Immature natural killer cell (primary cell): ENCODE data around the gene KRTAP4-2. TPM values are rescaled to one million over a fixed set of nuclear protein-coding genes. Genes with fewer than 3 reads are reported as not detected.
"Not testable (repeated sequence)": the region's sequence is repeated elsewhere in the genome, so short reads cannot be mapped to it uniquely, and the experiment has no call there.

Source experiments
- DNase-seq, 3 donors: peaks; one replicate each; pipeline ENCODE4 v3.0.0; 2022; ENCODE audit warnings: mixed read lengths in 1 of 3
- H3K27ac Mint-ChIP-seq, 6 donors: one replicate each; pipeline ENCODE4 v1.8.0; 2020; ENCODE audit warnings: mixed read lengths in 6 of 6, mild to moderate bottlenecking in 5 of 6, inconsistent platforms in 4 of 6, moderate library complexity in 3 of 6
- H3K27me3 Mint-ChIP-seq, 3 donors: one replicate each; pipeline ENCODE4 v1.8.0; 2020 to 2021; ENCODE audit warnings: low read depth in 3 of 3, mild to moderate bottlenecking in 3 of 3, mixed read lengths in 3 of 3, moderate library complexity in 3 of 3, inconsistent platforms in 1 of 3
- H3K36me3 Mint-ChIP-seq, 3 donors: one replicate each; pipeline ENCODE4 v1.8.0; 2020; ENCODE audit warnings: mixed read lengths in 3 of 3, inconsistent platforms in 2 of 3, mild to moderate bottlenecking in 2 of 3
- H3K4me1 Mint-ChIP-seq, 2 donors: one replicate each; pipeline ENCODE4 v1.8.0; 2020; ENCODE audit warnings: inconsistent platforms in 2 of 2, mild to moderate bottlenecking in 2 of 2, mixed read lengths in 2 of 2, moderate library complexity in 1 of 2
- H3K4me3 Mint-ChIP-seq, 5 donors: one replicate each; pipeline ENCODE4 v1.8.0; 2020; ENCODE audit warnings: mild to moderate bottlenecking in 5 of 5, mixed read lengths in 5 of 5, inconsistent platforms in 3 of 5, moderate library complexity in 3 of 5
- H3K9me3 Mint-ChIP-seq, 6 donors: one replicate each; pipeline ENCODE4 v1.8.0; 2020; ENCODE audit warnings: mild to moderate bottlenecking in 6 of 6, mixed read lengths in 6 of 6, inconsistent platforms in 4 of 6, moderate library complexity in 3 of 6
- polyA plus RNA-seq, 3 donors: library from polyadenylated mRNA; unstranded; fragments of 300-500 nt; fragmentation: Illumina TruSeq; gene quantifications; one replicate each; pipeline ENCODE4 v1.2.3, GENCODE V29; 2021

Gene KRTAP4-2
- polyA plus RNA-seq, result not detected

- no peak for DNase-seq
- no peaks in the 10 kb centered on the region for H3K36me3 Mint-ChIP-seq
- H3K4me1 Mint-ChIP-seq, result no peaks in the 10 kb centered on the region
- H3K27ac Mint-ChIP-seq, result no peak within 1 kb of the TSS
- H3K9me3 Mint-ChIP-seq, result no peaks in the 10 kb centered on the region
- no peak within 1 kb of the TSS for H3K4me3 Mint-ChIP-seq
- peaks cover 2 to 7% (median 2%) of the 10 kb centered on the region in 3 donors for H3K27me3 Mint-ChIP-seq
These were observed at the start of gene KRTAP4-2 for GRCh38 chr17:41177727-41178271. TSS of gene KRTAP4-2 (minus strand) at chr17:41178221. CDS start at chr17:41178164, 57 bp downstream.

DNA sequence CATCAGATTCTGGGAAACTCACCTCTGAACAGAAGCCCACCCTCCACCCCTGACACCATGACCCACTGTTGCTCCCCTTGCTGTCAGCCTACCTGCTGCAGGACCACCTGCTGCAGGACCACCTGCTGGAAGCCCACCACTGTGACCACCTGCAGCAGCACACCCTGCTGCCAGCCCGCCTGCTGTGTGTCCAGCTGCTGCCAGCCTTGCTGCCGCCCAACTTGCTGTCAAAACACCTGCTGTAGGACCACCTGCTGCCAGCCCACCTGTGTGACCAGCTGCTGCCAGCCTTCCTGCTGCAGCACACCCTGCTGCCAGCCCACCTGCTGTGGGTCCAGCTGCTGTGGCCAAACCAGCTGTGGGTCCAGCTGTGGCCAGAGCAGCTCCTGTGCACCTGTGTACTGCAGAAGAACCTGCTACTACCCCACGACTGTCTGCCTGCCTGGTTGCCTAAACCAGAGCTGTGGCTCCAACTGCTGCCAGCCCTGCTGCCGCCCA lies 48.6 kb upstream of the KRTAP4-2 start, which contains the start of gene KRTAP9-2:
Gene KRTAP9-2, plus strand, starts transcription at position 51 of the 498 bp plus-strand sequence. Its CDS starts 7 bp downstream, at position 58.
- H3K27me3 Mint-ChIP-seq, result not testable (repeated sequence)

DNA sequence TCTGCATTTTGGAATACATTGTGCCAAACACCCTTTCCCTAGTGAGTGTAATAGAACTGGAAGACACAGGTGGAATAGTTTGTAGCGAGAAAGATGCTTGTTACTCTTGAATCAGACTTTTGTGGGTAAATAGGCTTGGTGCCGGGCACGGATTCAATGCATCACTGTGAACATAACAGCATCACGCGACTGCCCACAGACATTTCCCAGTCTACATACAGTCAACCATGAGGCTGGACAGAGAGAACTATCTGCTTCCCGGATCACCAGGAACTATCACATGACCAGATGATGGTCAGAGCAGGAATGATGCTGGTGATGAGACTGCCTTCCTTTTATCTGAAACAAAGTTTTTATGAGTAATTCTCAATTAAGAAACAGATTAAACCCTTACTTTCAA lies 48.0 kb upstream of the KRTAP4-2 start:
- no peaks in the 10 kb centered on the region for H3K4me1 Mint-ChIP-seq
- H3K27ac Mint-ChIP-seq, result no peak overlapping the region
- H3K9me3 Mint-ChIP-seq, result peaks cover 0 to 4% (median 0%) of the 10 kb centered on the region in 6 donors
- no peak for DNase-seq
- no peaks in the 10 kb centered on the region for H3K36me3 Mint-ChIP-seq
- H3K27me3 Mint-ChIP-seq, result peaks cover 2 to 5% (median 3%) of the 10 kb centered on the region in 3 donors
- no peak overlapping the region for H3K4me3 Mint-ChIP-seq

More for the DNA sequence above, 48.6 kb upstream of the KRTAP4-2 start, which contains the start of gene KRTAP9-2:
- H3K9me3 Mint-ChIP-seq, H3K27ac Mint-ChIP-seq, H3K4me3 Mint-ChIP-seq, H3K4me1 Mint-ChIP-seq, H3K36me3 Mint-ChIP-seq, DNase-seq: not testable (repeated sequence)

DNA sequence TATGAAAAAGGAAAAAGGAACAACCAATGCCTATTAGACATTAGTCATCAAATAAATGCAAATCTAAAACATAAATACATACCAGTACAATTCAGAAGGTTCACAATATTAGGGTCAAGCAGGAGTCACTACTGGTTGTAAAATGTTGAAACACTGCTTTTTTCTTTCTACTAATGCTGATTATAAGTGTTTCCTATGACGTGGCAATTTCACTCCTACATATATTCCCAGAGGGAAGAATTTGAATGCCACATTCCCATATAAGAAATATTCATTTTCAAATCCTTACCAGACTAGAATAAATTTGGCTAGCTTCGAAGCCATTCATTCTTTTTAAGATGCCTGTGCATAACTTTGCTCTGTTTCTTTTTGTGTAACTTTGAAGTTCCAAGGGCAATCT lies 45.8 kb upstream of the KRTAP4-2 start:
- no peaks in the 10 kb centered on the region for H3K4me1 Mint-ChIP-seq
- H3K27ac Mint-ChIP-seq, result no peak overlapping the region
- H3K36me3 Mint-ChIP-seq, result no peaks in the 10 kb centered on the region
- H3K4me3 Mint-ChIP-seq, result no peak overlapping the region
- H3K27me3 Mint-ChIP-seq, result peaks cover 6 to 11% (median 8%) of the 10 kb centered on the region in 3 donors
- DNase-seq, result no peak
- peaks cover 0 to 8% (median 0%) of the 10 kb centered on the region in 6 donors for H3K9me3 Mint-ChIP-seq

GRCh38 chr17:41215681-41216080 lies 37.7 kb upstream of the KRTAP4-2 start:
- Mint-ChIP-seq H3K27ac (no peak overlapping the region), H3K27me3 (peaks cover 4 to 36% (median 10%) of the 10 kb centered on the region in 3 donors)

GRCh38 chr17:41212524-41213169 lies 34.6 kb upstream of the KRTAP4-2 start:
- Mint-ChIP-seq H3K4me3 (no peak overlapping the region), H3K9me3 (peaks cover 0 to 2% (median 0%) of the 10 kb centered on the region in 6 donors), H3K27me3 (peaks cover 10 to 37% (median 11%) of the 10 kb centered on the region in 3 donors), H3K36me3 (no peaks in the 10 kb centered on the region), H3K4me1 (no peaks in the 10 kb centered on the region), H3K27ac (no peak overlapping the region)
- DNase-seq, result no peak

More at GRCh38 chr17:41215681-41216080, 37.7 kb upstream of the KRTAP4-2 start:
- DNase-seq, result no peak
- no peaks in the 10 kb centered on the region for H3K36me3 Mint-ChIP-seq
- no peaks in the 10 kb centered on the region for H3K4me1 Mint-ChIP-seq
- no peak overlapping the region for H3K4me3 Mint-ChIP-seq
- H3K9me3 Mint-ChIP-seq, result peaks cover 0 to 4% (median 0%) of the 10 kb centered on the region in 6 donors

DNA sequence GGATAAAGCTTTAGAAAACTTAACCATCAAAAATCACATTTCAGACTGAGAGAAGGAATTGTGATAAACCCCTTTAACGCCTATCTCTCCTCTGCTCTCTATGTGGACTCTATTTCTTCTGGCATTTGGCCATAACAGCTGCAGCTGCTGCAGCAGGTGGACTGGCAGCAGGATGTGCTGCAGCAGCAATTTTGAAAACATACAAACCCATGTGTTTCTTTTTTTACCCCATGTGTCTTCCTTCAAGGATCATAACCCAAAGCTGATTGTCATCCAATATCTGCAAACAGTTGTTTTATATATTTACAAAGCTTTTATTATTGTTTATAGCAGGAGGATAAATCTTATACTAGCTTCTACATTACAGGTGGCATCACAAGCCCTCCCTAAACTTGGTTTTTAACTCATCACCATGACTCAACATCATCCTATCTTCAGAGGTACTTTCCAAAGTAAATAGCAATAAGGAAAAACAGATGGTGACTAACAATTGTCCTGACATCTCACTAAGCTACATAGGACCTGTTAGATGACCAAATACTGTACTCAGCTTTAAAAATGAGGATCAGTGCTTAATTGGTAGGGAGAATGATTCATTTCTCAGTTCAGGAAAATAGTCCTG lies 33.9 kb upstream of the KRTAP4-2 start:
- Mint-ChIP-seq H3K4me3 (no peak overlapping the region), H3K36me3 (no peaks in the 10 kb centered on the region), H3K27ac (no peak overlapping the region), H3K27me3 (peaks cover 7 to 31% (median 11%) of the 10 kb centered on the region in 3 donors), H3K9me3 (peaks cover 0 to 2% (median 0%) of the 10 kb centered on the region in 6 donors), H3K4me1 (no peaks in the 10 kb centered on the region)
- no peak for DNase-seq

DNA sequence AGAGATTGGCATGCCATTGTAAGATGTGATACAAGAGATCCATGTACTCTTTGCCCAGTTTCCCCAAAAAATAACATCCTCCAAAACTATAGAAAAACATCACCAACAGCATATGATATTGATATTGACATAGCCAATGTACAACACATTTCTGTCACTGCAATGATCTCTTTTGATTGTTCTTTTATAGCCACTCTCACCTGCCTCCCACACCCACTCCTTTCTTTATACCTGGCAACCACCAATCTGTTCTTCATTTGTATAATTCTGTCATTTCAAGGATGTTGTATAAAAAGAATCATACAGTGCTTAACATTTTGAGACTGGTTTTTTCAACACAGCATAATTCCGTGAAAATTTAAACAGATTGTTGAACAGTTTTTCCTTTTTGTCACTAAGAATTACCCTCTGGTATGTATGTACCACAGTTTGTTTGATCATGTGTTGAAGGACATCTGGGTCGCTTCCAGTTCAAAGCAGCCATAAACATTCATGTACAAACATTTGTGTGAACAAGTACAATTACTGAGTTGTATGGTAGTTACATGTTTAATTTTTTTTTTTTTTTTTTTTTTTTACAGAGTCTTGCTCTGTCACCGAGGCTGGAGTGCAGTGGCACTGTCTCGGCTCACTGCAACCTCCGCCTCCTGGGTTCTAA lies 21.5 kb upstream of the KRTAP4-2 start:
- H3K27ac Mint-ChIP-seq, result no peak overlapping the region
- H3K27me3 Mint-ChIP-seq, result peaks cover 0 to 8% (median 3%) of the 10 kb centered on the region in 3 donors

DNA sequence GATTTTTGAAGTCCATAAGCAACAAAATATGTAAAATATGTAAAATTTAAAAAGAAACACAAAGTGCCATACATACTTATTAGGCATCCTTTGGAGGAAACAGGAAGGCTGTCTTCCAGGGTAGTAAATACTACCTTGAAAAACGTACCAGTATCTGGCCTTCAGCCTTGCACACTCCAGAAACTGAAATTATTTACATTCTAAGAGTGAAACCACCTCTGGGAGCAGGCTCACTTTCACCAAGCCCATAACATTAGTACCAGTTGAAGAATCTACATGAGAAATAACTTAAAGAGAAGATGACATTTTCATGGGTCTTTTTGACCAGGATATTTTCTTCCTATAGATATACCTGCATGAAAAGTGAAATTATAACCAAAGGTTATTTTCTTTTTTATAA lies 18.0 kb upstream of the KRTAP4-2 start:
- Mint-ChIP-seq H3K9me3 (peaks cover 0 to 6% (median 0%) of the 10 kb centered on the region in 6 donors), H3K4me3 (no peak overlapping the region), H3K27me3 (peaks cover 0 to 16% (median 5%) of the 10 kb centered on the region in 3 donors), H3K4me1 (no peaks in the 10 kb centered on the region), H3K27ac (no peak overlapping the region), H3K36me3 (no peaks in the 10 kb centered on the region)
- DNase-seq, result no peak

More for the DNA sequence above, 21.5 kb upstream of the KRTAP4-2 start:
- Mint-ChIP-seq H3K36me3 (no peaks in the 10 kb centered on the region), H3K9me3 (peaks cover 0 to 6% (median 0%) of the 10 kb centered on the region in 6 donors), H3K4me1 (no peaks in the 10 kb centered on the region), H3K4me3 (no peak overlapping the region)
- no peak for DNase-seq

GRCh38 chr17:41190328-41190727 lies 12.3 kb upstream of the KRTAP4-2 start:
- Mint-ChIP-seq H3K4me1 (no peaks in the 10 kb centered on the region), H3K36me3 (no peaks in the 10 kb centered on the region), H3K27ac (no peak overlapping the region), H3K9me3 (peaks cover 0 to 4% (median 0%) of the 10 kb centered on the region in 6 donors), H3K4me3 (no peak overlapping the region), H3K27me3 (peaks cover 5 to 20% (median 6%) of the 10 kb centered on the region in 3 donors)
- DNase-seq, result no peak

DNA sequence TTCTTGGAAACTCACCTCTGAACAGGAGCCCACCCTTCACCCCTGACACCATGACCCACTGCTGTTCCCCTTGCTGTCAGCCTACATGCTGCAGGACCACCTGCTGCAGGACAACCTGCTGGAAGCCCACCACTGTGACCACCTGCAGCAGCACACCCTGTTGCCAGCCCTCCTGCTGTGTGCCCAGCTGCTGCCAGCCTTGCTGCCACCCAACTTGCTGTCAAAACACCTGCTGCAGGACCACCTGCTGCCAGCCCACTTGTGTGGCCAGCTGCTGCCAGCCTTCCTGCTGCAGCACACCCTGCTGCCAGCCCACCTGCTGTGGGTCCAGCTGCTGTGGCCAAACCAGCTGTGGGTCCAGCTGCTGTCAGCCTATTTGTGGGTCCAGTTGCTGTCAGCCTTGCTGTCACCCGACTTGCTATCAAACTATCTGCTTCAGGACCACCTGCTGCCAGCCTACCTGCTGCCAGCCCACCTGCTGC lies 11.9 kb upstream of the KRTAP4-2 start, which contains the start of gene KRTAP9-1:
Gene KRTAP9-1, plus strand, starts transcription at position 51 of the 482 bp plus-strand sequence. Its CDS starts 0 bp downstream, at position 51.
- peaks cover 5 to 22% (median 6%) of the 10 kb centered on the region in 3 donors for H3K27me3 Mint-ChIP-seq
- not testable (repeated sequence) for DNase-seq, H3K9me3 Mint-ChIP-seq, H3K4me3 Mint-ChIP-seq, H3K27ac Mint-ChIP-seq, H3K36me3 Mint-ChIP-seq, H3K4me1 Mint-ChIP-seq

DNA sequence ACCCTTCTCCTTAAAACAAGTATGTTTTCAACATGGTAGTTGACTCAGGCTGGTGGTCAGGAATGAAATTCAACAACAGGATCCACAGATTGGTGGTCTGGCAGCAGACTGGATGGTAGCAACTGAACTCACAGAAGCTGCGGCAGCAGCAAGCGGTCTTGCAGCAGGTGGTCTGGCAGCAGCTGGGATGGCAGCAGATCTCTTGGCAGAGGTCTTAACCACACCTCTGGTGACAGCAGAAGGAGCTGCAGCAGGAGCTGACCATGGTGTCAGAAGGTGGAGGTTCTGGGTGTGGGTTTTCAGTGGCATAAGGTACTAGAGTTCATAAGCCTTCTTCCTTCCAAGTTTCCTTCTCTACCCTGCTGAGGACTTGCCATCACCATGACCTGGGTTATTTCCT lies 8.9 kb upstream of the KRTAP4-2 start:
- H3K27ac Mint-ChIP-seq, result no peak overlapping the region
- H3K4me3 Mint-ChIP-seq, result no peak overlapping the region
- H3K4me1 Mint-ChIP-seq, result no peaks in the 10 kb centered on the region
- peaks cover 0 to 3% (median 0%) of the 10 kb centered on the region in 6 donors for H3K9me3 Mint-ChIP-seq
- peaks cover 8 to 22% (median 9%) of the 10 kb centered on the region in 3 donors for H3K27me3 Mint-ChIP-seq
- H3K36me3 Mint-ChIP-seq, result no peaks in the 10 kb centered on the region
- DNase-seq, result no peak

- Mint-ChIP-seq H3K9me3 (no peaks in the 10 kb centered on the region), H3K36me3 (no peaks in the 10 kb centered on the region), H3K4me3 (no peak overlapping the region), H3K4me1 (no peaks in the 10 kb centered on the region), H3K27me3 (peaks cover 4 to 11% (median 5%) of the 10 kb centered on the region in 3 donors), H3K27ac (no peak overlapping the region)
- DNase-seq, result no peak
These were observed 7.0 kb upstream of the KRTAP4-2 start for GRCh38 chr17:41185001-41185400.
